Skeletal muscle cell (primary cell): ENCODE measurements around the gene BRD7.

Experiments used
- DNase-seq: peaks from one replicate; pipeline ENCODE4 v3.0.0-alpha.2; 2010; ENCODE audit warnings: low read depth
- H3K4me3 ChIP-seq: 2 replicates; pipeline ENCODE4 v1.5.1; 2011; ENCODE audit warnings: low read depth, mild to moderate bottlenecking, control low read depth, low read length, moderate library complexity

The BRD7 gene

GRCh38 chr16:50280932-50281331, 87.9 kb downstream of the BRD7 start:
- DNase-seq: no peak
- H3K4me3 ChIP-seq: no peak overlapping the region

DNA sequence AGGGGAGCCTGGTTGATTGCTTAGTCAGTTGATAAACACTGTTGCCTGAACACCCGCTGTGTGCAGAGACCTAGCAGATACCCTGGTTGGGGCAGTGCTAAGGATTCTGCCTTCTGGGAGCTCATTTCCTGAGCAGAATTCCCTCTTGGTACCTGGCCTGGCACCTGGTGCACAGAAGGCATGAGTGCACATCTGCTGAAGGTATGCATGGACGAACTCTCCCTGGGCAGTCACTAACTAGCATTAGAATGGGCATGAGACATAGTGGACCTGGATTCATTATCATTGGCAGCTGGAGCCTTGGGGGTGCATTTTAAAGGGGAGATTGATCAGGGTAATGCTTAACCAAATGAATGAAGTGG, 89.3 kb downstream of the BRD7 start:
- no peak overlapping the region for H3K4me3 ChIP-seq
- no peak for DNase-seq

GRCh38 chr16:50278251-50278650, 90.5 kb downstream of the BRD7 start:
- no peak overlapping the region for H3K4me3 ChIP-seq
- no peak for DNase-seq

DNA sequence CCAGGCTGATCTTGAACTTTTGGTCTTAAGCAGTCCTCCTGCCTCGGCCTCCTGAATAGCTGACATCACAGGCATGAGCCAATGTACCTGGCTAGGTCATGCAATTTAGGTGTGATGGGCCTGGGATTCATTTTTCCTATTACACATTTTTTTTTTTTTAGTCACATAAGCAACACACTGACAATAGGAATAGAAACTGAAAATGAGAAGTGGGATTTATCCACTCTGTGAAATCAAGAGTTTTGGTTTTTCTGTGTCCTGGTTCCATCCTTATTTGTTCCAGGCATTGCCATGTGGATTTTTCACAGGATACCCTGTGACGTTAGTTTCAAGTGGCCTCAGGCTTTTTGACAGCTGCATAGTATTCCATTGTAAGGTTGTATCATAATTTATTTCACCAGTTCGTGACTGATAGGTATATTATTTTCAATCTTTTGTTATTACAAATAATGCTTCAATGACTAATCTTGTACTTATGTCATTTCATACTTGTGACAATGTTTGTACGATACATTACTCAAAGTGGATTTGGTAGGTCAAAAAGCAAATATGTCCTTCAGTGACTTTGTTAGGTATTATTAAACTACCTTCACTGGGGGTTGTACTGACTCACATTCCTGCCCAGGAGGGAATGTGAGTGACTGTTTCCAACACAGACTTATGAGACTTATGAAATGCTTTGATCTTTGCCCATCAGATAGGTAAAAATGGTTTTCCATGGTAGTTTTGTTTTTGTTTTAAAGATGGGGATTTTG, 91.8 kb downstream of the BRD7 start:
- no peak for DNase-seq
- H3K4me3 ChIP-seq: no peak overlapping the region

GRCh38 chr16:50276326-50276640, 92.5 kb downstream of the BRD7 start:
- H3K4me3 ChIP-seq: no peak overlapping the region
- DNase-seq: no peak

DNA sequence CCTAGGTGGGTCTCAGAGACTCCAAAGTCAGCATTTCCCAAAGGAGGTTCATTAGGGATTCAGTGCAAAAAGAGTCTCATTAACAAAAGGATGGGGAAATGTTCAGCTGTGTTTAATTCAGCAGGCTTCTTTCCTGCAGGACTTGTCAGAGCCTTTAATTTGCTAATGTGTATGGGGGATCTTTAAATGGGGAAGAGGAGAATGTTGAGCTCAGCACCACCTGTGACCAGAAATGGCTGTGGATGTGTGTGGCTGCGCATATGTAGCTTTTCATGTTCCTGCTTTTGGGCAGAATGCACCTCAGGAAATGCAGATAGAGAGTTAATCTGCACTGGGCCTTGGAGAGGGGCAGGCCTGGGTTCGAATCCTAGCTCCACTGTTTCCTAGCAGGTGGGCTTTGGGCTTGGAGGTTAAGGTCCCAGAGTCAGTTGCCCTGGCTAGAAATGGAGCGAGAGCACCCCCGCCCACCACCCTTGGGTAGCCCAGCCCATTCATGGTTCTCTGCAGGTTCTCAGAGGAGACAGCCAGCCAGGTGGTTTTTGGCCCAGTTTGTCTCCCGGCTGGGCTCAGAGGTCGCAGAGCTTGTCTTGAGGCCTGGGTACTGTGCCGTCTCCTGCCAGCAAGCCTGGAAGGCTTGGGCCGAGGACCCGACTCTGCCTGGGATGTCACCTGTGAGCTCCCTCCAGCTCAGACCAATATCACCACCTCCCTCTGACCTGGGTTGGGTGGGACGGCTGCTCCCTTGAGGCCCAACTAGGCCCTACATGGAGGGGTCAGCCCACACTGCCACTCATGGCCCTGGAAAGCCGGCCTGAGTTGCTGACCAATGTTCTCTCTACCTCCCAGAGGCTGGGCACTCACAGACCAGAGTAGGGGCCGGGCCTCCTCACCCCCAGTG, 93.1 kb downstream of the BRD7 start:
- H3K4me3 ChIP-seq: no peak overlapping the region
- no peak for DNase-seq

- no peak for DNase-seq
- H3K4me3 ChIP-seq: no peak overlapping the region
These were observed 93.7 kb downstream of the BRD7 start for GRCh38 chr16:50275098-50275415.

GRCh38 chr16:50274326-50275097, 94.3 kb downstream of the BRD7 start:
- DNase-seq: no peak
- H3K4me3 ChIP-seq: no peak overlapping the region

DNA sequence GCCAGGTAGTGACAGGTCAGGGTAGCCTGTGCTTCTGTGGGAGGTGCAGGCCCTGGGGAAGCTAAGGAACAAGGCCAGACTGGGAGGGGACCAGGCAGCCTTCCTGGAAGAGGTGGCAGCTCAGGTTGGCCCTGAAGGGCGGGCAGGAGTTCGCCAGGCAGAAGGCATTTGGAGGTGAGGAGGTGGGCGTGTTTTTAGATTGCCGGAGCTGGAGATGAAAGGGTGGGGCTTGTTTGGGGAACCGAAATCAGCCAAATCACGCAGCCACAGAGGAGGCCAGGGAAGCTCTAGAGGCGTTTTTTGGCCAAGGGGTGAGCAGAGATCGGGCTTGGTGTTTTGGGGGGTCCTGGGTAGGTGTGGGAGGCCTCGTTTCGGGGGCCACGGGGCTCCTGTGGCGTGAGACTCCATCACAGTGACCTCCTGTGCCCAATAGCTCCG, 94.9 kb downstream of the BRD7 start:
- H3K4me3 ChIP-seq: no peak overlapping the region
- DNase-seq: no peak

GRCh38 chr16:50273382-50273690, 95.5 kb downstream of the BRD7 start:
- H3K4me3 ChIP-seq: no peak overlapping the region
- DNase-seq: no peak

- no peak for DNase-seq
- no peak overlapping the region for H3K4me3 ChIP-seq
These were observed 96.0 kb downstream of the BRD7 start for GRCh38 chr16:50272687-50273381.

DNA sequence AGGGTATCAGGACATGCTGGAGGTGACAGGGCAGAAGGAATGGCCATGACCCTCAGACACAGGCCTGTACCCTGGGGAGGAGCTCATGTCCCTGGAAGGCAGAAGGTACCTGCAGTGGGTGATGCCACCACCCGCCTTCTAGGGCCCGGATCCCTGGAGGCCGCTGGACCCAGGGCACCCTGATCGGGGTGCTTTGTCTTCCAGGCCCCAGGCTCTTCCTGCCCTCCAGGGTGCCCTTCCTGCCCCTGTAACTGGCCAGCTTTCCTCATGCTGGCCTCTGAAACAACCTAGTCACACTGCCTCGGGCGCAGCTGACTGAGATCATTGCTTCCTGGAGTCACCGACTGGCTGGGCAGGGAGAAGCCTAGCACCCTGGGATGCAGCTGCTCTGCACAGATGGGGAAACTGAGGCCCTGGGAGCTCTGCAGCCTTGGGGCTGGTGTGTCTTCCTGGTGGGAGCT, 96.6 kb downstream of the BRD7 start:
- H3K4me3 ChIP-seq: no peak overlapping the region
- DNase-seq: no peak

DNA sequence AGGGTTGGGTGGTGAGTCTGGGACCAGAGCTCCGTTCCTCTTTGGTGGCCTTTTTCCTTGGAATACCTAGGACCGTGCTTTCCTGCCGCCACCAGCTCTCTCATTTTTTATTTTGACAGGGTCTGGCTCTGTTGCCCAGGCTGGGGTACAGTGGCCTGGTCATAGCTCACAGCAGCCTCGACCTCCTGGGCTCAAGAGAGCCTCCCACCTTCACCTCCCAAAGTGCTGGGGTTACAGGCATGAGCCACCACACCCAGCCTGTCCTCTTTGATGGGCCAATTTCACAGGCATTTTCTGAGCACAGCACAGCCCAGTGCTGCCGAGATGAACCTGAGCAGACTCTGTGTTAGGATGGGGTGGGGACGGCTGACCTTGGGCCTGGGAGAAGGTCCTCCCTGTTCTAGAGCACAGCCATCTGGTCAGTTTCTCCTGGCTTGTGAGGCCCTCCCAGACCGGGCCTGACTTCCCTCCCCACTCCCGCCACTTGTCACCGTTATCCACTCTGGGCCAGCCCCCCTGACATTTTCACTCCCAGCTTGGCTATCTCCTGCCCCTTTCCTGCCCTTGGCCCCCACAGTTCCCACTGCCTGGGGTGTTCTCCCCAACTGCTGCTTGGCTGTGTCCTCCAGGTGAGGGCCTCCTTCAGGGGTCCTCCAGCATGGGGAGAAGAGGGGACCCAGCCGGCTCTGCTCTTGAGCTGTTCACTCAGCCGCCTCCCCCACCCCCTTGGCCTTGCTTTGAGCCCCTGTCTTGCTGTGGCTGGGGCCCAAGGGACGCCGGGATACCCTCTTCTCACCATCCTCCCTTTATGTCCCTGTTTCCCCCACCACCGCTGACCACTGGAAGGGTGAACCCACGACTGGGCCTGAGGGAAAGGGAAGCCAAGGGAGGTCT, 97.4 kb downstream of the BRD7 start:
- DNase-seq: no peak
- no peak overlapping the region for H3K4me3 ChIP-seq

DNA sequence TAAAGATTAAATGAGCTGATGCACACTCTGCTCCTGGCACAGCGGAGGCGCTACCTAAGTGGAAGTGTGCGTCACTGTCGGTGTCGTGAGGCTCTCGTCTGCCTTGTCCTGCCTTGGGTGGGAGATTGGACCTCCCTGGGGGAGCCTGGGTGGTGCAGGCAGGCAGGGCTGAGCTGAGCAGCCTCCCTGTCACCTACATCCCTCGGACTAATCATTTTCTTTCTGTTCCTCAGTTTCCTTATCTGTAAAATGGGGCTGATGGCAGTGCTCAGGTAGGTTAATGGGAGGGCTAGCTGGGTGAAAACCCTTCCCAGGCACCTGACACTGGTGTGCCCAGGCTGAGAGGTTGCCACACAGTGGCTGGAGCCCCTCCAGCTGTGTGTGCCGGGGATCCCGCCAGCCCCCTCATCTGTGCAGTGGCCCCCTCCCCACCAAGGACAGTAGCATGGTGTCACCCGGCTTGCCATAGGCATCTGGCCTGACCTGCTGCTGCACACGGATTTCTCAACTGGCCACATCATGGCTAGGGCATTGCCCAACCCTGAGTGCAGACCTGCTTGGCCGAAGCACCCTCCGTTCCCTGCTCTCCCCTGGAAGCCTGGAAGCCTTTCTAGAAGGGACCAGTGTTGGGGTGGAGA, 98.2 kb downstream of the BRD7 start:
- DNase-seq: no peak
- H3K4me3 ChIP-seq: no peak overlapping the region

DNA sequence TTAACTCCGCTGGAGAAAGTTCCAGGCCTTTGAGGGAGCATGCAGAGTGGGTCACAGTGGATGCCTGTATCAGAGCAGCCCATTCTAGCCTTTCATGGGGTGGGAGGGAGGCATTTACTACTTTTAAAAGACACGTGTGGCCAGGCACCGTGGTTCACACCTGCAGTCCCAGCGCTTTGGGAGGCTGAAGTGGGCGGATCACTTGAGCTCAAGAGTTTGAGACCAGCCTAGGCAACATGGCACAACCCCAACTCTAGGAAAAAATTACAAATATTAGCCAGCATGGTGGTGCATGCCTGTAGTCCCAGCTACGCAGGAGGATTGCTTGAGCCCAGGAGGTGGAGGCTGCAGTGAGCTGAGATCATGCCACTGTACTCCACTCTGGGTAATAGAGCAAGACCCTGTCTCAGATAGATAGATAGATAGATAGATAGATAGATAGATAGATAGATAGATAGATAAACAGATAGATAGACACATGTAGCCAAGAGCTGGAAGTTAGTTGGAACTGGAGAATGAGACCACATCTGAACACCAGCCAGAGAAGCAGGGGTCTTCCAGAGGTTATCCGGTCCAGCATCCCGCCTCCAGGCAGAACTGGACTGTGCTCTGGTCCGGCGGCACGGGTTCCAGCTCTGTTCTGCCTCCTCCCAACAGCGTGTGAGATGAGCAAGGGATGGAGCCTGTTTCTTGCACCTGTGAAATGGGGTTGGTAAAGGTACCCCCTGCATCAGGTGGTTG, 98.8 kb downstream of the BRD7 start:
- H3K4me3 ChIP-seq: no peak overlapping the region
- DNase-seq: no peak

DNA sequence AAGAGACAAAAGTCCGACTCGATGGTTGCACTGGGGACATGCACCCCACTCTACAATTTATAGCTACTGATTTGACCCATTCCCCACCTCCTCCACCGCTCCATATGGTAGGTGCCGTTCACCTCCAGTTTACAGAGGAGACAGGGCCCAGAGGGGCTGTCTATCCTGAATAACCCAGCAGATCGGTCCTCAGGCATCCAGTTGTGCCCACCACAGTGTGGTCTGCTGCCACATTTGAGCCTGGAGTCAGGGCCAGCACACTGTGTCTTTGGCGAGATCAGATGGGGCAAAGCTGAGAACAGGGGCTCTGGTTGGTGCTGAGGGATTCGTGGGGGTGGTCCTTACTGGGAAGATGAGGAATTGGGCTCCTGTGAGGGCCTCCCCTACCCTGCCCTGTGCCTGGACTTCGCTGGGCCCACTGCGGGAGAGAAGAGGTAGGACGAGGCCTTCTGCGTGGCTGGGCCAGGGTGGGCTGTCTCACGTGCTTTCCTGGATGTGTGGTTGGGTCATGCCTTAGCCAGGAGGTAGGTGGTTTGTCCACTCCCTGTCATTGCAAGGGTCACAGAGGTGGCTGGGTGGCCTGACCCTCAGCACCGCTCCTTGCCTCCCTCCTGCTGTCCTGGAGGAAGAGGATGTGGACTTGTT, 99.6 kb downstream of the BRD7 start:
- no peak overlapping the region for H3K4me3 ChIP-seq
- DNase-seq: no peak

- no peak overlapping the region for H3K4me3 ChIP-seq
- no peak for DNase-seq
These were observed 100.4 kb downstream of the BRD7 start for GRCh38 chr16:50268352-50268751.
